Stimulated activated CD4-positive, alpha-beta T cell treated with anti-CD3 and anti-CD28 coated beads, Interleukin-1b, Interleukin-23, amount 100 ng/mL, for 24 hours (primary cell): ENCODE measurements around the gene JAM3.

Source experiments
- DNase-seq, 4 experiments: peaks; one replicate each; pipeline ENCODE4 v3.0.0-alpha.2; 2020; ENCODE audit warnings: low read depth in 4 of 4, low spot score in 1 of 4

The JAM3 gene

GRCh38 chr11:134142536-134142935 lies 73.7 kb downstream of the JAM3 start:
- no peak for DNase-seq

DNA sequence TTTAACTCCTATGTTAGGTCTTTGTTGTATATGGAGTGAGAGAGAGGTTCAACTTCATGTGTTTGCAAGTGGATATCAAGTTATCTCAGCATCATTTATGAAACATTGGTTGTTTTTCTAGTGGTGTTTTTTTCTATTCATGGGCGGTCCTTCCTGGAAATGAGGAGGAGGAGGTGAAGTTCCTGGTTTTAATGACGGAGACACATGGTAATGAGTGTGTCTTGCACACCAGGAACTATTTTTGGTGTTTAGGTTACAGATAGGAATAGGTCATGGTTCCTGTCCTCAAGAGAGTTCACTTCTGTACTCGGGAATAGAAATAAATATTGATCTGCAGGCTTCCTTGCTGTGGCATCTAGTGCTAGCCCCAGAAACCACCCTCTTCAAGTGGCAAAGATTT lies 74.9 kb downstream of the JAM3 start:
- DNase-seq = no peak

DNA sequence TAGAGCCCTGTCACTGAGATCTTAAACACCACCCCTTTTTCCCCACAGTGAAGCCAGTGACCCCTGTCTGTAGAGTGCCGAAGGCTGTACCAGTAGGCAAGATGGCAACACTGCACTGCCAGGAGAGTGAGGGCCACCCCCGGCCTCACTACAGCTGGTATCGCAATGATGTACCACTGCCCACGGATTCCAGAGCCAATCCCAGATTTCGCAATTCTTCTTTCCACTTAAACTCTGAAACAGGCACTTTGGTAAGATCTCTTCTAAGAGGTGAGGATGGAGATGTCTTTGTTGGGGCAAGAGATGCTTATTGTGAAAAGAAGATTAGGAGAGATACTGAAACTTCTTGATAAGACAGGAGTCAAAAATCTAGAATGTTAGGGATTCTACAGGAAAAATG lies 75.9 kb downstream of the JAM3 start:
- no peak for DNase-seq

DNA sequence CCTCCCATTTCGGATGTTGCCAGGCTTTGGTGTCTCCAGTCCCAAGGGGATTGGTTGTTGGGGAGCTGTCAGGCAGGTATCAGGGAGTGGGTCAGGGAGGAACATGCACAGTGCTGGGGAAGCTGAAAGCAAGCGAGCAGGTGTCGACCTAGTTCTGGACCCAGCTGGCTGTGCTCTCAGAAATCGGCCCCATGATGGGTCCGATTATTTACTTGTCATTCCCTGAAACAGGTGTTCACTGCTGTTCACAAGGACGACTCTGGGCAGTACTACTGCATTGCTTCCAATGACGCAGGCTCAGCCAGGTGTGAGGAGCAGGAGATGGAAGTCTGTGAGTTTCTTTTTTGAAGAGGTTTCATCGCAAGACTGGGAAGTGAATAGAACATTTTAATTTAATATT lies 76.8 kb downstream of the JAM3 start:
- no peak for DNase-seq

DNA sequence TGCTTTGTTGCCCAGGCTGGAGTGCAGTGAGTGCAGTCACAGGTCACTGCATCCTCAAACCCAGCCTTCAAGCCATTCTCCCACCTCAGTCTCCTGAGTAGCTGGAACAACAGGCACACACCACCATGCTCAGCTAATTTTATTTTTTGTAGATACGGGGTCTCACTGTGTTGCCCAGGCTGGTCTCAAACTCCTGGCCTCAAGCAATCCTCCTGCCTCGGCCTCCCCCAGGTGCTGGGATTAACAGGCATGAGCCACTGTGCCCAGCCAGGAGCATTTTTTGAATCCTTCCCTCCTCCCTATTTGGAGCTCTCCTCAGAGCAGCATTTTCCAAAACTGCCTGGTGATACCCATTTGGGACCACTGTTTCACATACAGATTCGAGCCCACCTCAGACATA lies 77.7 kb downstream of the JAM3 start:
- no peak for DNase-seq

- no peak for DNase-seq
Observed at GRCh38 chr11:134149371-134149770, 80.5 kb downstream of the JAM3 start.

DNA sequence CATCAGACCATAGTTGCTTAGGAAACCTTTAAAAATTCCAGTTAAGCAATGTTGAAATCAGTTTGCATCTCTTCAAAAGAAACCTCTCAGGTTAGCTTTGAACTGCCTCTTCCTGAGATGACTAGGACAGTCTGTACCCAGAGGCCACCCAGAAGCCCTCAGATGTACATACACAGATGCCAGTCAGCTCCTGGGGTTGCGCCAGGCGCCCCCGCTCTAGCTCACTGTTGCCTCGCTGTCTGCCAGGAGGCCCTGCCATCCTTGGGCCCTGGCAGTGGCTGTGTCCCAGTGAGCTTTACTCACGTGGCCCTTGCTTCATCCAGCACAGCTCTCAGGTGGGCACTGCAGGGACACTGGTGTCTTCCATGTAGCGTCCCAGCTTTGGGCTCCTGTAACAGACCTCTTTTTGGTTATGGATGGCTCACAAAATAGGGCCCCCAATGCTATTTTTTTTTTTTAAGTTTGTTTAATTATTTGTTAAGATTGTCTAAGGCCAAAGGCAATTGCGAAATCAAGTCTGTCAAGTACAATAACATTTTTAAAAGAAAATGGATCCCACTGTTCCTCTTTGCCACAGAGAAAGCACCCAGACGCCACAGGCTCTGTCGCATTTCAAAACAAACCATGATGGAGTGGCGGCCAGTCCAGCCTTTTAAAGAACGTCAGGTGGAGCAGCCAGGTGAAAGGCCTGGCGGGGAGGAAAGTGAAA lies 81.5 kb downstream of the JAM3 start:
- no peak for DNase-seq

GRCh38 chr11:134151083-134151747 lies 82.3 kb downstream of the JAM3 start:
- DNase-seq = no peak

DNA sequence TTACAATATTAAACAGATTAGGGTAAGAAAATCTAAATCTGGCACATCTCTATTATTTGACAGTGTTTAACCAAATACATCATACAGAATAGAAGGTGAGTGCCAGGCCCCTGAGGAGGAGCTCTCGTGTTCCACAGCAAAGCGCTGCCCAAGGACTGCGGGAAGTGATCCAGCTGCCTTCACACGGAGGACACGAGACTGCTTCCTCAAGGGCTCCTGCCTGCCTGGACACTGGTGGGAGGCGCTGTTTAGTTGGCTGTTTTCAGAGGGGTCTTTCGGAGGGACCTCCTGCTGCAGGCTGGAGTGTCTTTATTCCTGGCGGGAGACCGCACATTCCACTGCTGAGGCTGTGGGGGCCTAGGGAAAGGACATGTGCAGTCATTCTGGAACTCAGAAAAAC lies 83.8 kb downstream of the JAM3 start:
- no peak for DNase-seq

DNA sequence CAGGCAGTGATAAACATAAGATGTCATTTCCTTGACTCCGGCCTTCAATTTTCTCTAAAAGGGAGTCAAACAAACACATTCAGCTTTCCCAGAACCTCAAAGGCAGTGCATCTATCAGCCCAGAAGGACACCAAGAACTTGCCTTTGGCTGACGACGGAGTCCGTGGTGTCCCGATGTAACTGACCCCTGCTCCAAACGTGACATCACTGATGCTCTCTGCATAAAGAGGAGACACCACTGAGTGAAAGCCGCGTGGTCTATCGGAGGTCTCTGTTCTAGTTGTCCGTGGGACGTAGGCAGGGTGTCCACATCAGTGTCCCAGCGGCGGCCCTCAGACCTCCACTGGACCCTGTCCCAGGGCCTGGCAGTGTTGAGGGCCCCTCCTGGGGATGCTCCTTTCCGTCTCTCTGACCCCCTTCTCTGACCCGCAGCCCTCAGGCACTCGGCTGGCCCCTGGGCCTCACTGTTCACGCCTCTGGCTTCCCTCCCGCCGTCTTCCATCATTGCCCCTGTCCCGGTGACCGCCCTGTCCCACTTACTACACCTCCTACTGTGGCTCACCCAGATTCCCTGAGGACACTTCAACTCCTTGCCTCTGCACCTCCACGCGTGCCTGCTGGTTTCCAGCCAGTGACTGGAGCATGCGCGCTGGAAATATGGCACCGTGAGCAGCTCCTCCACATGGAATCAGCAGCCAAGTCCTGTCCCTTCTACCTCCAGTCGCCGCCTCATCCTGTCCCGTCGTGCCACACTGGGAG lies 84.5 kb downstream of the JAM3 start:
- no peak for DNase-seq

DNA sequence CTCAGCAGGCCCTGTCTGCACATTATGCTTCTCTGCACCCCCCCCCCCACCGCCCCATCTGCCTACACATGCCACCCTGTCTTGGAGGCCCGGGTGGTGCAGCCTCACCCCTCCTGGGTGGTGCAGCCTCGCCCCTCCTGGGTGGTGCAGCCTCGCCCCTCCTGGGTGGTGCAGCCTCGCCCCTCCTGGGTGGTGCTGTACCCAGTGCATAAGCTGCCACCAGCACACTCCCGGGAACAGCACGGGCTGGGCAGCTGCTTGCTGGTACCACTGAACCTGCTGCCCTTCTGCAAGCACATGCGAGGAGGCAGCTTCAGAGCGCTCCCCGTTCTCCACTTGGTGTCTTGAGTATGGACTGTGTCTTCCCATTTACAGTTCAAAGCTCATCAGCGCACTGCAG lies 85.6 kb downstream of the JAM3 start:
- DNase-seq = no peak

GRCh38 chr11:134155456-134155855 lies 86.6 kb downstream of the JAM3 start:
- DNase-seq = no peak

- no peak for DNase-seq
Observed at GRCh38 chr11:134155946-134156865, 87.3 kb downstream of the JAM3 start.

GRCh38 chr11:134157451-134157850 lies 88.6 kb downstream of the JAM3 start:
- no peak for DNase-seq

- no peak for DNase-seq
Observed at GRCh38 chr11:134158023-134158422, 89.2 kb downstream of the JAM3 start.

- DNase-seq = no peak
Observed at GRCh38 chr11:134159652-134160051, 90.8 kb downstream of the JAM3 start.

DNA sequence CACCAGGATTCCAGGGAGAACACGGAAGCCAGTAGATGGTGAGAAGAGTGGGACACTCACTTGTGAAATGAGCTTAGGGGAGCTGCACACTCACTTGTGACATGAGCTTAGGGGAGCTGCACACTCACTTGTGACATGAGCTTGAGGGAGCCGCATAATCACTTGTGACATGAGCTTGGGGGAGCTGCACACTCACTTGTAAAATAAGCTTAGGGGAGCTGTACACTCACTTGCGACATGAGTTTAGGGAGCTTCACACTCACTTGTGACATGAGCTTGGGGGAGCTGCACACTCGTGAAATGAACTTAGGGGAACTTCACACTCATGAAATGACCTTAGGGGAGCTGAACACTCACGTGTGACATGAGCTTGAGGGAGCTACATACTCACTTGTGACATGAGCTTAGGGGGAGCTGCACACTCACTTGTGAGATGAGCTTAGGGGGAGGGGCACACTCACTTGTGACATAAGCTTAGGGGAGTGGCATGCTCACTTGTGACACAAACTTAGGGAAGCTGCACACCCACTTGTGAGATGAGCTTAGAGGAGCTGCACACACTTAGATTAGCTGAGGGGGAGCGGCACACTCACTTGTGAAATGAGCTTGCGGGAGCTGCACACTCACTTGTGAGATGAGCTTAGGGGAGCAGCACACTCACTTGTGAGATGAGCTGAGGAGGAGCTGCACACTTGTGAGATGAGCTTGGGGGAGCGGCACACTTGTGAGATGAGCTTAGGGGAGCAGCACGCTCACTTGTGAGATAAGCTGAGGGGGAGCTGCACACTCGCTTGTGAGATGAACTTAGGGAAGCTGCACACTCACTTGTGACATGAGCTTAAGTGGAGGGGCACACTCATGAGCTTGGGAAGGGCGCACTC lies 95.9 kb downstream of the JAM3 start:
- no peak for DNase-seq

DNA sequence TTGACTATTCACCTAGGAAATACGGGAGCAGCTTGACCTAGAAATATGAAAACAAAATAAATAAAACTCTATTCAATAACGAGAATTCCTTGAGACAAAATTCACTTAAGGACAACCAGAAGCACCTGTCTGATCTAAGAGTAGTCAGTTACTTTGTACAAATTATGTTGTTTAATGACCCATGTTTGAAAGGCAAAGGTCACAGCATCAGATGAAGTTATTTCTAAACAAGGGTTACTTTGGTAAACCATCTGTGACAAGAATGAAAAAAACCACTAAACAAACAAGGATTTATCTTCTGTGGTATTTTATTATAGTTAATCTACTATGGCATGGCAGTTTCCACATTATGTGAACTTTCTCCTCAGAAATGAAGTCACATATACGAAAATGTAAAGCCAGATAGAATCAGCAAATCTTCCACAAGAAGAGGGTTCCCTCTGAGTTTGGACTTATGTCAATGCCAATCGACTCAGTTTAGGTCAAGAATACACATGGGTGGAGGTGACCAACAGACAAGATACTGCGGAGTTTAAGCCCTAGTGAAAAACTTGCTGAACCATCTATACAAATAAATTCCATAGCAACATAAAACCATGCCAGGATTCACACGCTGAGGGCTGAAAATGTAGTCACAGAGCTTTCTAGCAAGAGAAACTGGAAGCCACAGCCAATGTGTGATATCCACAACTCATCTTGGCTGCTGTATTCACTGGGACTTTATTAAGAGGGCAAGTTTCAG lies 101.5 kb downstream of the JAM3 start:
- no peak for DNase-seq

DNA sequence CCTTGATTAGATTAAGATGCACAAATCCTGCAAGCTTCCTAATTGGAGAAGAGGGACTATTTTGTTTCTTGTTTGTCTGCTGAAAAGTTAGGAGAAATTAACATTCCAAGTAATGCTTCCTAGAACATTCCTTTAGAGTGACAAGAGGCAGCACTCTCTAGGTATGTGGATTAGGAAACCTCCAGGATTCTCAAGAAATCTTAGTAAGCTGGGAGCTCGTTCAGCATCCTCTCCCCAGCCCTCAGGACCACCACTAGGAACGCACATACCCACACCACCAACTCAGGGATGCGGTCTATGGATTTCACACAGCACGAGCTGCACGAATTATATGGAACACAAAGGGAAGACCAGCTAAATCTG lies 102.0 kb downstream of the JAM3 start:
- DNase-seq = no peak

DNA sequence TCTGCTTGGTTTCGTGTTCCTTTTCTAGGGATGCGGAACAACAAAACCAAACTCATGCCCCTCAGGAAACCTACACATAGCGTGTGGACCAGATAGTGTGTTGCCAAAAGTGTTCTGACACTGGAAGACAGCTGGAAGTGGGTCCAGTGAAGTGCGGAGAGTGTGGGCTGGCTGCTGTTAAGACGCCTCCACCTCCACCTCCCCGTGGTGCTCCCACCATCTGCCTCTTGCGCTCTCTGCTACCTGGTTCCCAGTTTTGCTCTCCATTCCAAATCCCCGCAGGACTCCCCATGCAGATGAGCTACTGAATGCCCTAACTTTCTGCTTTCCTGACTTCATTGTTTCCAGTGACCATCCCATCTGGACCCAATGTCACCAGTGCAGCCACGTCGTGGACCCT lies 103.1 kb downstream of the JAM3 start:
- no peak for DNase-seq
